PFSK-1 (cell line): ENCODE data around the gene TPX2.

Experiments
- FOXP2 ChIP-seq: optimal IDR thresholded peaks from 2 replicates; pipeline ENCODE3; 2011; ENCODE audit warnings: borderline replicate concordance, control low read depth, inconsistent platforms; ENCODE audit not compliant: insufficient read depth; ENCODE audit errors: extremely low read length, extremely low read depth
- POLR2AphosphoS5 ChIP-seq: IDR thresholded peaks from 2 replicates; pipeline ENCODE4 v1.6.1; 2012; ENCODE audit warnings: low read depth, mild to moderate bottlenecking, control low read depth, low read length, moderate library complexity
- REST ChIP-seq, 2 experiments: IDR thresholded peaks; 2 replicates each; pipeline versions ENCODE4 v1.6.1 to v1.8.0; 2011 to 2012; ENCODE audit warnings: low read depth in 2 of 2, low read length in 2 of 2, control low read depth in 1 of 2, inconsistent platforms in 1 of 2, mild to moderate bottlenecking in 1 of 2, moderate library complexity in 1 of 2; ENCODE audit not compliant: insufficient read depth in 1 of 2
- SIN3A ChIP-seq: IDR thresholded peaks from 2 replicates; pipeline ENCODE4 v1.6.1; 2012; ENCODE audit warnings: mild to moderate bottlenecking, low read length, moderate library complexity, borderline replicate concordance; ENCODE audit not compliant: insufficient read depth
- TAF1 ChIP-seq: IDR thresholded peaks from 2 replicates; pipeline ENCODE4 v1.6.1; 2012; ENCODE audit warnings: low read length, control low read depth, borderline replicate concordance; ENCODE audit not compliant: insufficient read depth

- TF ChIP-seq TAF1 (no peak), REST (IDR thresholded peaks at IDR 0.05; ENCODE audit: insufficient read depth in 1 of 2, low read depth in 2 of 2, low read length in 2 of 2) (no peak), POLR2AphosphoS5 (no peak), SIN3A (no peak), FOXP2 (no peak)
These were observed 25.5 kb upstream of the TPX2 start for GRCh38 chr20:31713312-31714273.
